HEK293 (cell line): ENCODE measurements around the gene SLC25A13.

Source experiments
- BCL11A ChIP-seq: fragments of 450-650 bp; formaldehyde crosslinking; IDR thresholded peaks from 2 replicates; pipeline ENCODE4 v1.5.1; 2016; ENCODE audit warnings: low read depth, missing biosample characterization, missing genetic modification characterization
- CTCF ChIP-seq: fragments of 450-650 bp; formaldehyde crosslinking; IDR thresholded peaks from 2 replicates; pipeline ENCODE4 v1.5.1; 2016; ENCODE audit warnings: missing biosample characterization, missing genetic modification characterization
- TSHZ1 ChIP-seq: fragments of 450-650 bp; formaldehyde crosslinking; IDR thresholded peaks from 2 replicates; pipeline ENCODE4 v1.5.1; 2016; ENCODE audit warnings: missing biosample characterization, missing genetic modification characterization, borderline replicate concordance
- ZNF10 ChIP-seq: fragments of 450-650 bp; formaldehyde crosslinking; IDR thresholded peaks from 2 replicates; pipeline ENCODE4 v1.5.1; 2017; ENCODE audit warnings: missing biosample characterization, missing genetic modification characterization

- TF ChIP-seq ZNF10 (tag by site-specific recombination), result no peak
- no peak for TF ChIP-seq TSHZ1 (tag by site-specific recombination)
- TF ChIP-seq CTCF, result no peak
- TF ChIP-seq BCL11A, result no peak
These were observed 8.3 kb upstream of the SLC25A13 start for GRCh38 chr7:96330193-96330592.
